ENCODE results near the gene MTLN.
A peak's percentile ranks its signal among the peaks of the same experiment; 100 is the strongest.
"Not testable (repeated sequence)": the region's sequence is repeated elsewhere in the genome, so short reads cannot be mapped to it uniquely, and the experiment has no call there.

Gene MTLN

GRCh38 chr2:110211938-110212858 is at the start of gene MTLN:
MTLN (minus strand) TSS chr2:110212547; CDS start chr2:110212525, 22 bp downstream.
- peak; percentile 74 for DNase-seq (ENCODE audit: low spot score)

GRCh38 chr2:110261910-110262309 is 49.6 kb upstream of the MTLN start:
- DNase-seq (ENCODE audit: low spot score): not testable (repeated sequence)

GRCh38 chr2:110248081-110248795 is 35.9 kb upstream of the MTLN start:
- not testable (repeated sequence) for DNase-seq (ENCODE audit: low spot score)

DNA sequence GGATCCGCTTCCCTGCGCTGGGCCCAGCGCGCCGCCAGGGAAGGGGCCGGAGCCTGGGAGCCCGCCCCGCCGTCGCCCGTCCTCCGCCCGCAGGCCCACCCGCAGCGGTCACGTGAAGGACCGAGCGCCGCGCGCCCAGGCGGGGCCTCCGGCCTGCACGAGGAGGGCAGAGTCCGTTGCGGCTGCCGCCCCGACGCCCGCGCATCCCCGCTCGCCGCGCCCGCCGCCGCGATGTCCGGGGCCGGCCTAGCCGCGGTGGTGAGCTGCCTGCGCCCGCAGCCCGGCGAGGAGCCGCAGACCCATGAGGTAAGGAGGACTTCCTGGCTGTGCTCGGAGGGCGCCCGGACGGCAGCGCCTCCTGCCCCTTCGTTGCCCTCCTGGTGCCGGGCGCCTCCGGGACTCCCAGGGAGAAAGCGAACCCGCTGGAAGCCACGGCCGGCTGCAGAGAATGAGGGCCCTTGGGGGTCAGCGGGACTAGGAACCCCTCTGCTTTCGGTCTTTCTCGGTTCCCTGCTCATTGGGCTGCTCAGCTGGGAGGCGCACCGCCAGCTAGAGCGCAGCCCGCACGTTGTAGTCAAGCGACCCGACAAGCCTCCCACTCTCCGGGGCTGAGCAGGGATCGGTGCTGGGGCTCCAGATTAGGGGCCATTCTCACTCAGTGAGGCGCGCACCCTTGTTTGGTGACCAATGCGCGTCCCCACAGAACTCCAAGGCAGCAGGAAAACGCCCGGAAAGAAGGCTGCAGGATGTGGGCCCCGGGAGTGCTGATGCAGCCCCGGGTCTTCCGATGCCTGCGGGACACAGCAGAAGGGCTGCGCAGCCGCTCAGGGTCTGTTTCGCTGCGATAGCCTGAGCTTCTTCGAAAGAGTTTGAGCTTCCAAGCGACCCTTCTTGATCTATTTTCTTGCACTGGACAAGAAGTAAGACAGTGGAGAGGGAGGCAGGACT is 33.4 kb upstream of the MTLN start:
- DNase-seq (ENCODE audit: low spot score): not testable (repeated sequence)

DNA sequence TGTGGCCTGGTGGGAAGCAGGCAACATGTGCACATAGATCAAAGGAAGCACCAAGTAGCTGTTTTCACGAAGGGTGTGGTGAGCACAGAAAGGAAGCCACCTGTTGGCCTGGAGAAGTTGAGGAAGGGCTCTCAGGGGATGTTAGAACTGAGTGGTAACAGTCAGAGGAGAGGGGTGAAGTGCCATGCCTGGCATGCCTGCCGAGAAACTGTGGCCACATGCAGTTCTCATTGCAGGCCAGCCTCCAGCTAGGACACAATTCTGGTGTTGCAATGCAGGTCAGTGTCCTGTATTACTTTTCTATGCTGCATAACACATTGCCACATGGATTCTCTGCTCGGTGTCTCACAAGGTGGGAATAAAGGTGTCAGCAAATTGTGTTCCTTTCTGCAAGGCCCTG is 30.9 kb upstream of the MTLN start:
- not testable (repeated sequence) for DNase-seq (ENCODE audit: low spot score)

DNA sequence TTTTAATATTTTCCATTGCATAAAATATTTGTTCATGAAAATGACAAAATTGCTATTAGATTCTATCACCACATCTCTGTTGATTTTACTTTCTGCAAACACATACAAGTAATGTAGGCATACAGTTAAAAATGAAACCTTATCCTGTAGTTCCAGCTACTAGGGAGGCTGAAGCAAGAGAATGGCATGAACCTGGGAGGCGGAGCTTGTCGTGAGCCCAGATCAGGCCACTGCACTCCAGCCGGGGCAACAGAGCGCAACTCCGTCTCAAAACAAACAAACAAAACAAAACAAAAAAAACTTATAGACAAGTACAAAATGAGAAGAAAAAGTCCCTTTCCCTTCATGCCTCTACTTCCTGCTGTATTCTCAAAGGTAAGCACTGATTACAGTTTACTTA is 22.2 kb upstream of the MTLN start:
- DNase-seq (ENCODE audit: low spot score): not testable (repeated sequence)

- DNase-seq (ENCODE audit: low spot score): not testable (repeated sequence)
Measured at GRCh38 chr2:110229886-110230285, 17.5 kb upstream of the MTLN start.

DNA sequence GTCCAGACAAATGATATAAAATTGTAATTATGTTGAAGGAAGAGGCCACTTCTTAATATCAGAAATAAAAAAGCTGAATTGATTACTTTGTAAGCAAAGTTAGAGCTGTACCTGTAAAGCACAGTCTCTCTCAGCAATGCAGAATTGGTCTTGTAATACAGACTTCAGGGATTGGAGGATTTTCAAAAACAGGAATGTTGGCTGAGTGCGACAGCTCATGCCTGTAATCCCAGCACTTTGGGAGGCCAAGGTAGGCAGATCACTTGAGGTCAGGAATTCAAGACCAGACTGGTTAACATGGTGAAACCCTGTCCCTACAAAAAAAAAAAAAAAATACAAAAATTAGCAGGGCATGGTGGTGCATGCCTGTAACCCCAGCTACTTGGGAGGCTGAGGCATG is 10.3 kb upstream of the MTLN start:
- not testable (repeated sequence) for DNase-seq (ENCODE audit: low spot score)

- DNase-seq (ENCODE audit: low spot score): no peak
Measured at GRCh38 chr2:110221938-110222337, 9.6 kb upstream of the MTLN start.

DNA sequence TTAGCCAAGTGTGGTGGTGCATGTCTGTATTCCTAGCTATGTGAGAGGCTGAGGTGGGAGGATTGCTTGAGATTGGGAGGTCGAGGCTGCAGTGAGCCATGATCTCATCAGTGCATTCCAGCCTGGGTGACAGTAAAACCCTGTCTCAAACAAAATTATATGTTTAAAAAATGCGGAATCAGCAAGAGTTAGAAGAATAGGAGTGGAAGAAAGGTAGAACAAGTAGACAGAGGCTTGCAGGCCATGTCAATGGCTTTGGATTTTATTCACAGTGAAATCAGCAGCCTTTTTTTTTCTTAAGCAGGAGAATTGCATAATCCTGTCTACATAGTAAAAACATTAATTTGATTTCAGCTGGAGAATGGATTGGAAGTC is 7.8 kb upstream of the MTLN start:
- DNase-seq (ENCODE audit: low spot score): no peak

DNA sequence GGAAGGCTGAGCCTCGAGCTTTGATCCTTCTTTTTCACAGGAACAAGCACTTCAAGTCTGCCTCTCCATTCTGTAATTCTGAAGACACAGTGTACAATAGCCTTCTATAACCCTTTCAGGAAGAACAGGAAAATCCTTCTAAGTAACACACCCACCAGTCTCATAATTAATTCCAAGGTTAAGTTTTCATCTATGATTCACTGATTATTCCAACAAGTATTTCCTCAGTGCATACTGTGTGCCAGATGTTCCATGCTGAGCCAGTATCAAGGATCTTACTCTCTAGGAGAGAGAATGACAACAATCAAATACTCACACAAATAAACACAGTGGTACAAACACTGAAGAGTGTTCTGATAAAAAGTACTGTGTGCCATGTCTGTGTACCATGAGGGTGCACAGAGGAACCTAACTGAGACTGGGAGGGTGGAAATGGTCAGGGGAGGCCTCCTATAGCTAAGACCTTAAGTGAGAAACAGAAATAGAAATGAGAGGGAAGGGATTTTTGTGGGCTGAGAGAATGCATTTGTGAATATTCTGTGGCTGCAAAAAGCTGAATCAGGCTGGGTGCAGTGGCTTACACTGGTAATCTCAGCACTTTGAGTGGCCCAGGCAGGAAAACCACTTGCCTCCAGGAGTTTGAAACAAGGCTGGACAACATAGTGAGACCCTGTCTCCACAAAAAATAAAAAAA is 7.3 kb upstream of the MTLN start:
- DNase-seq (ENCODE audit: low spot score): no peak

DNA sequence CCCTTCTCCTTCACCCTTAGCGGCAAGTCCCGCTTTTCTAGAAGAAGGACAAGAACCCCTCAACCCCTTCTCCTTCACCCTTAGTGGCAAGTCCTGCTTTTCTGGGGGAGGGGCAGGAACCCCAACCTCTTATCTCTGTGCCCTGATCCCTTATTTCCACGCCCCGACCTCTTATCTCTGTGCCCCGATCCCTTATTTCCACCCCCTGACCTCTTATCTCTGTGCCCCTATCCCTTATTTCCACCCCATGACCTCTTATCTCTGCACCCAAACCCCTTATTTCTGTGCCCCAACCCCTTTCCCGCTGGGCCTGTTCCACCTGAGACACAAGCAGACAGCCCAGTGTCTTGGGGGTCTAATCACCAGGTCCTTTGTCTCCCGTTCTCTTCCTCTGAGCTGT is 6.5 kb upstream of the MTLN start:
- not testable (repeated sequence) for DNase-seq (ENCODE audit: low spot score)

GRCh38 chr2:110216803-110217202 is 4.5 kb upstream of the MTLN start:
- no peak for DNase-seq (ENCODE audit: low spot score)

GRCh38 chr2:110216199-110216598 is 3.9 kb upstream of the MTLN start:
- DNase-seq (ENCODE audit: low spot score): no peak

DNA sequence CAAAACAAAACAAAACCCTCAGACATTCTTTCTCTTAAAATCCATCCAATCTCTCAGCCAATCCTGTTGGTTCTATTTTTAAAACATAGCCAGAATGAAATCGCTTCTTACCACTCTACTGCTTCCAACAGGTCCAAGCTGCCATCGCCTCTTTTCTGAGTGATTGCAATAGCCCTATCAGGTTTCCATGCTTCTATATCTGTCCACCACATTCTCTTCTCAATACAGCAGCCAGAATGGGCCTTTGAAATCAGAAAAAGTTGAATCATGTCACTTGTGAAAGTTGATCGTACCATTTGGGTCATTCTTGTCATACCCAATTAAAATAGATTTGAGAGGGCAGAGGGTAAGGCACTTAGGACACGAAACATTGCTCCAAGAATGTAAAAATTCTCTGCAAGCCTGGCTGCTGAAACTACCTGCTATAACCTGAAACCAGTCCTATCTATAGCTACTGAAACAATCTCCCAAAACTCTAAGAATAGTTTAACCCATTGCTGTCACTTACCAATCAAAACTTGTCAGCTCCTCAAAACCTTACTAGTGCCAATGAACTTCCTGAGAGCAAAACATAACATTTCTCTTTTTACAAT is 3.3 kb upstream of the MTLN start:
- DNase-seq (ENCODE audit: low spot score): no peak

GRCh38 chr2:110215091-110215490 is 2.7 kb upstream of the MTLN start:
- no peak for DNase-seq (ENCODE audit: low spot score)

DNA sequence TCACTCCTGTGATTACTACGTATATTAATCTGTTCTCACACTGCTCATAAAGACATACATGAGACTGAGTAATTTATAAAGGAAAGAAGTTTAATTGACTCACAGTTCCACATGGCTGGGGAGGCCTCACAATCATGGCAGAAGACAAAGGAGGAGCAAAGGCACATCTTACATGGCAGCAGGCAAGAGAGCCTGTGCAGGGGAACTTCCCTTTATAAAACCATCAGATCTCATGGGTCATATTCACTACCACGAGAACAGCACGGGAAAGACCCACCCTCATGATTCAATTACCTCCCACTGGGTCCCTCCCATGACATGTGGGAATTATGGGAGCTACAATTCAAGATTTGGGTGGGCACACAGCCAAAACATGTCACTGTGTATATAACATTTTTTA is 1.2 kb upstream of the MTLN start:
- DNase-seq (ENCODE audit: low spot score): not testable (repeated sequence)

DNA sequence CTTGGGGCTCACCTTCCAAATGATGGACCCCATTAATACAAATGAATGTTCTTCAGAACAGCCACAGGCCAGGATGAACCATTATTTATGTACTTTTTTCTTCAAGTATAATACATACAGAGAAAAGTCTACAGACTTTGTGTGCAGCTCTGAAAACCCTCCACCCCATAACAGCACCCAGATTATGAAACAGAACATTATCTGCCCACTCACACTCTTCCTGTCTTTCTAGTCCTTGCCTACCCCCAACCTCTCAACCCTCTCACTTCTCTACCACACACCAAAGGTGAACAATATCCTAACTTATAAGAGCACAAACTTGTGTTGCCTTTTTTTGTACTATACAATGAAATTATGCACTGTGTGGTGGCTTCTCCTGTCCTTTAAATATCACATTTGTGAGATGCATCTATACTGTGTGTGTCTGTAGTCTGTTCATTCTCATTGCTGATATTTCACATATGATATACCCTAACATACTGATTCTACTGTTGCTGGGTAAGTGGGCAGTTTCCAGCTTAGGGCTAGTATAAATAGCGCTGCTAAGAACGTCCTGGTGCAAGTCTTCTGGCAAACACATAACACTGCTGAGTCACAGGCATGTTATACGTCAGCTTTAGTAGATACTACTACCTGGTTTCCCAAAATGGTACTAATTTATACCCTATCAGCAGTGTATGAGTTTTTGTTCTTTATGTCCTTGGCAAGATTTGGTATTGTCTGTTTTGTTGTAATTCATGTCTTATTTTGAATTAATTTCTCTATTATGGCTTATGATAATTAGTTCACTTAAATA is 6.5 kb downstream of the MTLN start:
- DNase-seq (ENCODE audit: low spot score): no peak

DNA sequence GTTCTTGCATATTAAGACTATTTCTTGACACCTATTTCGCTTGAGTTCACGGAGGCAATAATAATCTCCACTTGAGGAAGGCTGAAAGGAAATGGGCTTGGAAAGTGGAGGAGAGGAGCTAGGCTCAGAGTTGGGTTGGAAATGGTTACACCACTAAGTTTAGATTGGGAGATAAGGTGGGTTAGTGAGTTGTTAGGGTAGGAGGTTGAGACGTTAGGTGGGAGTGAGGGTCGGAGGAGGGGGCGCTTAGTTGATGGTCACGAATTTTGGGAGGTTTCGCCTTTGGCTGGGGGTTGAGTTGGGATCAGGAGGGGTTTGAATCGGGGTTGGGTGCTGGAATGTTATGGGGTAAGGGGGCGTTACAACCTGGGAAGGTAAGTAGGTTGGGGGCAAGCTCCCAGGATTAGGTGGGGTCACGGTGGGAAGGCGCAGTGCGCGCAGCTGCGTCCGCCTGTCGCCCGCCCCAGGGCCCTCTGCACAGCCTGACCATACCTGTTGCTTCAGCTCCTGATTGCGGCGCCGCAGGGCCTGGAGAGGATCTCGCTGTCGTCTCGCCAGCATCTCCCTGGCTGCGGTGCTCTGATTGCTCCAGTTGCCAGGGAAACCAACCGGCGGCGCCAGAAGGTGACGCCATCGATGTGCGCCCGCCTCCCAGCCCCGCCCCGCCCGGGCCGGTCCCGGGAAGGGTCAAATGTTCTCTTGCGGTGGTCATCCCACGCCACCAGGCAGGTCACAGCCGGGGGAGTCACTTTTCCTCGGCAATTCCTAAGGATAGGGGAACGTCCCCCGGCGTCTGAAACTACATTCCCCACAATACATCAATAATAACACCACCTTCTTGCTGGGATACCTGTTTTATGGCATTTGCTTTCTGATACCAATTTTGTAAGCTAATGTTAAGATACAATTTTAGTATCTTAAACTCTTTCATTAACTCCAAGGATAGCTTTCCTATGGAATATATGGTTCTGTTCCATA is 7.7 kb downstream of the MTLN start, which contains the start of gene NPHP1:
Gene NPHP1 (minus strand): TSS at position 606 of the 978 bp plus-strand sequence. CDS start 45 bp downstream, at position 561.
- peak; percentile 84 for DNase-seq (ENCODE audit: low spot score)

Data from CD4-positive, alpha-beta T cell treated with Interleukin-2 at 100 ng/mL for 4 hours (primary cell).